Gastrocnemius medialis (tissue), 4 donors: ENCODE measurements around the gene NFAT5. TPM values are rescaled to one million over a fixed set of nuclear protein-coding genes. Genes with fewer than 3 reads are reported as not detected.

Source experiments
- ATAC-seq, 2 donors: fragments of 150-250 bp; one replicate each; pipeline ENCODE4 v1.9.1; 2016
- DNase-seq, 2 donors: peaks; one replicate each; pipeline ENCODE4 v3.0.0-alpha.2; 2019
- H3K27ac ChIP-seq, 4 donors: fragments of 200-600 bp; sonication (generic); 1 replicate in 1 of 4; 2 replicates in 3 of 4; pipeline ENCODE4 v1.5.1; 2016 to 2018; ENCODE audit warnings: mild to moderate bottlenecking in 2 of 4, moderate library complexity in 1 of 4
- H3K27me3 ChIP-seq, 3 donors: fragments of 200-600 bp; sonication (generic) in 2 of 3; 1 replicate in 1 of 3; 2 replicates in 2 of 3; pipeline versions ENCODE4 v1.5.1 to v1.6.0; 2016 to 2019; ENCODE audit warnings: mild to moderate bottlenecking in 1 of 3, moderate library complexity in 1 of 3
- H3K36me3 ChIP-seq, 2 donors: fragments of 200-600 bp; sonication (generic) in 1 of 2; one replicate each; pipeline ENCODE4 v1.5.1; 2017 to 2018
- H3K4me1 ChIP-seq, 2 donors: fragments of 200-600 bp; sonication (generic) in 1 of 2; one replicate each; pipeline ENCODE4 v1.5.1; 2016 to 2017; ENCODE audit warnings: mild to moderate bottlenecking in 2 of 2
- H3K4me3 ChIP-seq, 4 donors: fragments of 200-600 bp; sonication (generic) in 3 of 4; 1 replicate in 1 of 4; 2 replicates in 3 of 4; pipeline ENCODE4 v1.5.1; 2016 to 2019; ENCODE audit warnings: mild to moderate bottlenecking in 2 of 4
- H3K9me3 ChIP-seq, 3 donors: fragments of 200-600 bp; sonication (generic) in 2 of 3; 1 replicate in 1 of 3; 2 replicates in 2 of 3; pipeline ENCODE4 v1.5.1; 2016 to 2019
- POLR2A ChIP-seq, 2 donors: fragments of 450-650 bp; IDR thresholded peaks; one replicate each; pipeline ENCODE4 v1.6.1; 2017; ENCODE audit warnings: antibody characterized with exemption in 2 of 2, mild to moderate bottlenecking in 2 of 2, moderate library complexity in 2 of 2
- in situ Hi-C, 4 donors: fragments of 200-750 bp; cut with MboI; loops; one replicate each; pipeline versions ENCODE4 v1.15.0 to v1.8.0; 2017; ENCODE audit warnings: low sequenced_read_pairs in 4 of 4
- intact Hi-C: fragments of 100-400 bp; cut with DNase I; formaldehyde crosslinking; loops from one replicate; pipeline ENCODE4 v1.15.1; 2023; ENCODE audit warnings: low total_unique reads
- total RNA-seq, 4 donors: library from RNA; depleted of rRNA; stranded (reverse); fragments of >200 nt; gene quantifications; one replicate each; pipeline versions ENCODE4 v1.1.0 to v1.2.3, GENCODE V29; 2016
- TF ChIP-seq, protein P1 (sequence below), 5 experiments: fragments of 450-650 bp in 3 of 5; fragments of 200-600 bp in 2 of 5; sonication (generic) in 2 of 5; IDR thresholded peaks in 4 of 5; conservative IDR thresholded peaks in 1 of 5; 1 replicate in 4 of 5; 2 replicates in 1 of 5; pipeline ENCODE4 v1.5.1; 2016 to 2019; ENCODE audit warnings: antibody characterized with exemption in 5 of 5, mild to moderate bottlenecking in 3 of 5, moderate library complexity in 3 of 5

Gene NFAT5
- total RNA-seq, 4 donors from 2014 or later, result 14.4 to 34.2 (median 18.4) TPM

DNA sequence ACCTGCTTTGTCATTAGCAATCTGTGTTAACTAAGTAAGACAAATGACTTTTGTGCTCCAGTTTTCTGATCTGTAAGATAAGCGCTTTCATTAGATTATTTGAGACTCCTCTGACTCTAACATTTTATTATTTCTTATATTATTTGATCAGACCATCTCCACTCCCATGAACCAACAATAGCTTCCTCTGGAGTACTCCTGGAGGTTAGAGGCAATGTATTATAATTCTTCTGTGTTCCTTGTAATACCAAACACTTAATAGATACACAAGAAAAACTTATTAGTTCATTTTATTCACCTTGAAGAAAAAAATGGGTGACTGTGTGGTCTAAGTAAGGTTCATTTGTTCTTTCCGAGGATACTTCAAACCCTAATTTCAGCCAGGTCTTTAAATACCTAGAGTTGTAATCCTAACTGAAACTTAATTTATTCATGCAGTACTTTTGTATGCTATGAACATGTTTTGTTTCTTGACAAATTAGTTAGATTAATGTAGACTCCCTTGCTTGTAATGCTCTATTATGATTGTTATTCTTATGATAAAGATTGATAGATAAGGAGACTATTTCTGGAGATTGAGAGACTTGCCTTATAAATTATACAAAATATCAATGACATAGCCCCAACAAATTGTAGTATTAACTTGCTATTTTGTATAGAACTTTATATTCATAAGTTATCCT, 106.7 kb downstream of the NFAT5 start:
- in situ Hi-C loops, result loop anchor here in 1 of 4 donors (25.0 kb wide), 1 partner anchor 590 kb away; the partner anchor contains the start of gene EXOSC6

DNA sequence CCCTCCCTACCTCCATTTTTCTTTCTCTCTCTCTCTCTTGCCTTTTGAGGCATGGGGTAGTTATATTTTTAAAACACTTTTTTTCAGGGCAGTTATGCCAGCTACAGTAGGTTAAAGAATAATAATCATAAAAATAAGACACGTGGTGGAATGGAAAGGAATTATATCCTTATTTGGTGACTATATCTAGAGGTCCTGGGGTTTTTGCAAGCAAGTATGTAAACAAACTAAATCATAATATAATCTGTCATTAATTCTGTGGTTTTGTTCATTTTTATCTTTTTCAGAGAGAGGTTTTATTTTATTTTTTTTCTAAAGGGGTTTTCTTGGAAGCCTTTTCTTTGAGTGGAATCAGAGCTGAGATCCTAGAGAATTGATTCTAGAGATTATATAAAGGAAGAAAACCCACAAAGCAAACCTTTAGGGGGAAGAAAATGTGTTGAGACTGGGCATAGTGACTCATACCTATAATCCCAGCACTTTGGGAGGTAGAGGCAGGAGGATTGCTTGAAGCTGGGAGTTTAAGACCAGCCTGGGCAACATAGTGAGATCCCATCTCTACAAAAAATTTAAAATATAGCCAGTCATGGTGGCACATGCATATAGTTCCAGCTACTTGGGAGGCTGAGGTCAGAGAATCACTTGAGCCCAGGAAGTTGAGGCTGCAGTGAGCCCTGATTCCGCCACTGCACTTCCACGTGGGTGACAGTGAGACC, 107.4 kb downstream of the NFAT5 start:
- Histone ChIP-seq H3K4me3 (no peak overlapping the region), H3K27ac (no peak overlapping the region), H3K36me3 (peaks cover 0 to 59% of the 10 kb centered on the region in 2 donors), H3K27me3 (no peaks in the 10 kb centered on the region), H3K4me1 (no peaks in the 10 kb centered on the region), H3K9me3 (no peaks in the 10 kb centered on the region)
- TF ChIP-seq, protein P1, sequence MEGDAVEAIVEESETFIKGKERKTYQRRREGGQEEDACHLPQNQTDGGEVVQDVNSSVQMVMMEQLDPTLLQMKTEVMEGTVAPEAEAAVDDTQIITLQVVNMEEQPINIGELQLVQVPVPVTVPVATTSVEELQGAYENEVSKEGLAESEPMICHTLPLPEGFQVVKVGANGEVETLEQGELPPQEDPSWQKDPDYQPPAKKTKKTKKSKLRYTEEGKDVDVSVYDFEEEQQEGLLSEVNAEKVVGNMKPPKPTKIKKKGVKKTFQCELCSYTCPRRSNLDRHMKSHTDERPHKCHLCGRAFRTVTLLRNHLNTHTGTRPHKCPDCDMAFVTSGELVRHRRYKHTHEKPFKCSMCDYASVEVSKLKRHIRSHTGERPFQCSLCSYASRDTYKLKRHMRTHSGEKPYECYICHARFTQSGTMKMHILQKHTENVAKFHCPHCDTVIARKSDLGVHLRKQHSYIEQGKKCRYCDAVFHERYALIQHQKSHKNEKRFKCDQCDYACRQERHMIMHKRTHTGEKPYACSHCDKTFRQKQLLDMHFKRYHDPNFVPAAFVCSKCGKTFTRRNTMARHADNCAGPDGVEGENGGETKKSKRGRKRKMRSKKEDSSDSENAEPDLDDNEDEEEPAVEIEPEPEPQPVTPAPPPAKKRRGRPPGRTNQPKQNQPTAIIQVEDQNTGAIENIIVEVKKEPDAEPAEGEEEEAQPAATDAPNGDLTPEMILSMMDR (IDR thresholded peaks at IDR 0.05 in 4 of 5, conservative IDR thresholded peaks at IDR 0.05 in 1 of 5), result no peak
- TF ChIP-seq POLR2A (IDR thresholded peaks at IDR 0.05), result no peak
- in situ Hi-C loops, result loop anchor here in 1 of 4 donors (25.0 kb wide), 1 partner anchor 589 kb away; the partner anchor contains the start of gene EXOSC6
- ATAC-seq (no peak), DNase-seq (no peak)
- intact Hi-C loops, result no loop called here

More for the DNA sequence above, 106.7 kb downstream of the NFAT5 start:
- no peak overlapping the region for H3K27ac ChIP-seq
- TF ChIP-seq, protein P1 (IDR thresholded peaks at IDR 0.05 in 4 of 5, conservative IDR thresholded peaks at IDR 0.05 in 1 of 5), result no peak
- TF ChIP-seq POLR2A (IDR thresholded peaks at IDR 0.05), result no peak
- no peaks in the 10 kb centered on the region for H3K27me3 ChIP-seq
- intact Hi-C loops, result no loop called here
- H3K4me3 ChIP-seq, result no peak overlapping the region
- DNase-seq (no peak), ATAC-seq (no peak)
- H3K9me3 ChIP-seq, result no peaks in the 10 kb centered on the region
- peaks cover 0 to 58% of the 10 kb centered on the region in 2 donors for H3K36me3 ChIP-seq
- H3K4me1 ChIP-seq, result no peaks in the 10 kb centered on the region

DNA sequence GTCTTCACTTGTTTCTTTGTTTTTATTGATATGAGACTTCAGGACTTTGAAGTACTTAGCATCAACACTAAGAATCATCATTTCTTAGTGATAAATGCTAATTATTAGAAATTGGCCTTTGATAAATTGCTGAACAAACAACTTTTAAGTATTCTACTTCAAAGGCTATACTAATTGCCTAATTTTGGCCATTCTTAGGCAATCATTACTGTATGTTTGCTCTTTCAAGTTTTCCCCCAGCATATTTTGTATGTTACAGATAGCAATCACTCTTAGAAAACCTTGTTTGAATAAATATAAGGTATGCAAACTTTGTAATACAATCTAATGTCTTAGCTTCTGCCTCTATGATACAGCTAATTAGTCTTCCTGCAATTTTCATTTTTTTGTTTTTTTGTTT, 114.6 kb downstream of the NFAT5 start:
- H3K36me3 ChIP-seq, result peaks cover 0 to 82% of the 10 kb centered on the region in 2 donors
- intact Hi-C loops (no loop called here), in situ Hi-C loops (no loop called here)
- H3K4me1 ChIP-seq, result no peaks in the 10 kb centered on the region
- TF ChIP-seq, protein P1 (IDR thresholded peaks at IDR 0.05 in 4 of 5, conservative IDR thresholded peaks at IDR 0.05 in 1 of 5), result no peak
- no peak for TF ChIP-seq POLR2A (IDR thresholded peaks at IDR 0.05)
- no peak overlapping the region for H3K27ac ChIP-seq
- H3K27me3 ChIP-seq, result no peaks in the 10 kb centered on the region
- DNase-seq (no peak), ATAC-seq (no peak)
- H3K9me3 ChIP-seq, result no peaks in the 10 kb centered on the region
- H3K4me3 ChIP-seq, result no peak overlapping the region

DNA sequence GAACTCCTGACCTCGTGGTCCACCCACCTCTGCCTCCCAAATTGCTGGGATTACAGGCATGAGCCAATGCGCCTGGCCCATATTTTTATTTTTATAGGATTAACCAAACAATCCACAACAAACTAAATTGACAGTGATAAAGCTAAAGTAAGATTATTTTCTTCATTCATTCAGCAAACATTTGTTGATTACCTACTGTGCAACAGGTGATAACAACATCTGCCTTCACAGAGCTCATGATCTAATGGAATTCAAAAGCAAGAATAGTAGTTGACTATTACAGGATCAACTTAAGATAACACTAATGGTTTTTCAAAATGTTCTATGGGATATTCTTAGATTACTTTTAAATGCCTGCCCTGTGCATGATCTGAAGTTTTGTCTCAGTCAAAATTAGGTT, 122.8 kb downstream of the NFAT5 start:
- Histone ChIP-seq H3K36me3 (peaks cover 0 to 75% of the 10 kb centered on the region in 2 donors), H3K9me3 (no peaks in the 10 kb centered on the region), H3K4me3 (no peak overlapping the region), H3K4me1 (no peaks in the 10 kb centered on the region), H3K27ac (no peak overlapping the region), H3K27me3 (no peaks in the 10 kb centered on the region)
- no peak for ATAC-seq
- in situ Hi-C loops, result no loop called here
- intact Hi-C loops, result no loop called here
- no peak for DNase-seq
- TF ChIP-seq POLR2A (IDR thresholded peaks at IDR 0.05), result no peak
- TF ChIP-seq, protein P1 (IDR thresholded peaks at IDR 0.05 in 4 of 5, conservative IDR thresholded peaks at IDR 0.05 in 1 of 5), result no peak
